Activated CD4-positive, alpha-beta T cell treated with anti-CD3 and anti-CD28 coated beads, Interleukin-2, amount 10 ng/mL, durations not matched to agents 24 days and 14 days (primary cell): ENCODE results near the gene OR2A14. TPM values are rescaled to one million over a fixed set of nuclear protein-coding genes. Genes with fewer than 3 reads are reported as not detected.

Source experiments
- DNase-seq: peaks from one replicate; pipeline ENCODE4 v3.0.0; 2022
- H3K27ac Mint-ChIP-seq: one replicate; pipeline ENCODE4 v1.8.0; 2022; ENCODE audit warnings: mild to moderate bottlenecking, mixed read lengths
- H3K27me3 Mint-ChIP-seq: one replicate; pipeline ENCODE4 v1.8.0; 2022; ENCODE audit warnings: mixed read lengths
- H3K36me3 Mint-ChIP-seq: one replicate; pipeline ENCODE4 v1.8.0; 2022; ENCODE audit warnings: low read depth, mild to moderate bottlenecking, mixed read lengths
- H3K4me1 Mint-ChIP-seq: one replicate; pipeline ENCODE4 v1.8.0; 2021; ENCODE audit warnings: mixed read lengths
- H3K4me3 Mint-ChIP-seq: one replicate; pipeline ENCODE4 v1.8.0; 2022; ENCODE audit warnings: mild to moderate bottlenecking, moderate library complexity, mixed read lengths
- H3K9me3 Mint-ChIP-seq: one replicate; pipeline ENCODE4 v1.8.0; 2021; ENCODE audit warnings: mixed read lengths
- intact Hi-C: fragments of 100-400 bp; cut with micrococcal nuclease; formaldehyde crosslinking; loops from one replicate; pipeline ENCODE4 v1.15.1; 2023
- total RNA-seq: library from RNA; stranded (reverse); gene quantifications from 2 replicates; pipeline ENCODE4 v1.2.3, GENCODE V29; 2022

Gene OR2A14
- not detected in 2 replicates for total RNA-seq

DNA sequence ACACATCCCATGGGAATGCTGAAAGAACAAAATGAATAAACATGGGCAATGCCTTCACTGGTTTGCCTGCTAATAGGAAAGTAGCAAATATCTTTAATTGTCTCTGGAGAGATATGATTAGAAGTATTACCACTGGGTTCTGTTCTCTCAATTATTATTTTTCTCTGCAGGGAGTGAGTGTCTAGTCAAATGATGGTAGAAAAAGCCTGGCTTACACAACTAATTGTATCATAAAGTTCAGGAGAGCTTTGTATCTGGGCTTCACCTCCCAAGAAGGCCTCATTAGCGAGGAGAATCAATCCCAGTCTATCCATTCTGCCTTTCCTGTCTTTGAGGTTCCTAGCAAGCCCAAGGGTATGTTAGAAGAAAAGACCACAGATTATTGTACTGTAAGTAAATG is at the start of gene OR2A14:
Gene OR2A14, plus strand, starts transcription at position 301 of the 400 bp plus-strand sequence. CDS start 5,937 bp downstream, outside the sequence.
- H3K4me1 Mint-ChIP-seq = no peaks in the 10 kb centered on the region
- H3K4me3 Mint-ChIP-seq = no peak within 1 kb of the TSS
- H3K9me3 Mint-ChIP-seq = no peaks in the 10 kb centered on the region
- no peaks in the 10 kb centered on the region for H3K27me3 Mint-ChIP-seq
- intact Hi-C loops = no loop called here
- no peak within 1 kb of the TSS for H3K27ac Mint-ChIP-seq
- no peaks in the 10 kb centered on the region for H3K36me3 Mint-ChIP-seq
- DNase-seq = no peak

DNA sequence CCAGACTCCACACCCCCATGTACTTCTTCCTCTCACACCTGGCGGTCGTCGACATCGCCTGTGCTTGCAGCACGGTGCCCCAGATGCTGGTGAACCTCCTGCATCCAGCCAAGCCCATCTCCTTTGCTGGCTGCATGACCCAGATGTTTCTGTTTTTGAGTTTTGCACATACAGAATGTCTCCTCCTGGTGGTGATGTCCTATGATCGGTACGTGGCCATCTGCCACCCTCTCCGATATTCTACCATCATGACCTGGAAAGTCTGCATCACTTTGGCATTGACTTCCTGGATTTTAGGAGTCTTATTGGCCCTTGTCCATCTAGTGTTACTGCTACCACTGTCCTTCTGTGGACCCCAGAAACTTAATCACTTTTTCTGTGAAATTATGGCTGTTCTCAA is 48.6 kb upstream of the OR2A14 start:
- peaks cover 8% of the 10 kb centered on the region for H3K27me3 Mint-ChIP-seq
- H3K9me3 Mint-ChIP-seq = no peaks in the 10 kb centered on the region
- no peak overlapping the region for H3K27ac Mint-ChIP-seq
- H3K4me1 Mint-ChIP-seq = no peaks in the 10 kb centered on the region
- intact Hi-C loops = no loop called here
- DNase-seq = no peak
- no peak overlapping the region for H3K4me3 Mint-ChIP-seq
- no peaks in the 10 kb centered on the region for H3K36me3 Mint-ChIP-seq

GRCh38 chr7:144085978-144086377 is 37.0 kb upstream of the OR2A14 start, which contains the start of gene OR2A12:
Gene OR2A12 (plus strand): TSS chr7:144086278. CDS start chr7:144095108, 8,830 bp downstream.
- no peak within 1 kb of the TSS for H3K27ac Mint-ChIP-seq
- H3K9me3 Mint-ChIP-seq = peaks cover 4% of the 10 kb centered on the region
- DNase-seq = no peak
- no peak within 1 kb of the TSS for H3K4me3 Mint-ChIP-seq
- intact Hi-C loops = no loop called here
- H3K36me3 Mint-ChIP-seq = no peaks in the 10 kb centered on the region
- no peaks in the 10 kb centered on the region for H3K4me1 Mint-ChIP-seq
- no peaks in the 10 kb centered on the region for H3K27me3 Mint-ChIP-seq

- Mint-ChIP-seq H3K4me3 (no peak overlapping the region), H3K9me3 (peaks cover 4% of the 10 kb centered on the region), H3K4me1 (no peaks in the 10 kb centered on the region), H3K36me3 (no peaks in the 10 kb centered on the region), H3K27ac (no peak overlapping the region), H3K27me3 (no peaks in the 10 kb centered on the region)
- intact Hi-C loops = no loop called here
- DNase-seq = no peak
These were observed 36.2 kb upstream of the OR2A14 start for GRCh38 chr7:144086730-144087129.

DNA sequence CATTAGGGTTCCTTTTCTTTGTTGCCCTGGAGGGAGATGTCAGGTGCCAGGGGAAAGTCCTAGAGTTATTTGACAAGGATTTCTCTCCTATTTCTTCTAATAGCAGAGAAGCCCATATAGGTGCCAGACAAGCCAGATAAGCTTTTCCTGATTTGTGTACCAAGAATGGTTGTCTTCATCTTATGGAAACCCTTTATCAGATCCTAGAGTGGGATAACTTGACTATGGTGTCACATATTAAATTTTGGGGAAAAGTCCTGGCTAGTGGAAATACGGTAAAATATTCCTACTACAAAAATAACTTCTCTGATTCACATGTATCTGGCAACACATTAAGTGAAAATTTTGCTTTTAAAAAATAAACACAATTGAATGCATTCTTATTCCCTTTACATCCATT is 35.7 kb upstream of the OR2A14 start:
- Mint-ChIP-seq H3K36me3 (no peaks in the 10 kb centered on the region), H3K4me1 (no peaks in the 10 kb centered on the region), H3K27me3 (no peaks in the 10 kb centered on the region), H3K4me3 (no peak overlapping the region), H3K27ac (no peak overlapping the region), H3K9me3 (peaks cover 4% of the 10 kb centered on the region)
- DNase-seq = no peak
- intact Hi-C loops = no loop called here

DNA sequence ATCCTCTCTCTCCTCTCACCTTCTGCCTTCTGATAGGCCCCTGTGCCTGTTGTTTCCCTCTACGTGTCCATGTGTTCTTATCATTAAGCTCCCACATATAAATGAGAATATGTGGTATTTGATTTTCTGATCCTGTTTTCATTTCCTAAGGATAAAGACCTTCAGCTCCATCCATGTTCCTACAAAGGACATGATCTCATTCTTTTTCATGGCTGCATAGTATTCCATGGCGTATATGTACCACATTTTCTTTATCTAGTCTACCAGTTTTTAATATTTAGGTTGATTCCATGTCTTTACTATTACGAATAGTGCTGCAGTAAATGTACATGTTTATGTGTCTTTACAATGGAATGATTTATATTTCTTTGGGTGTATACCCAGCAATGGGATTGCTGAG is 32.3 kb upstream of the OR2A14 start:
- Mint-ChIP-seq H3K9me3 (peaks cover 8% of the 10 kb centered on the region), H3K36me3 (no peaks in the 10 kb centered on the region), H3K27me3 (no peaks in the 10 kb centered on the region), H3K4me1 (no peaks in the 10 kb centered on the region), H3K27ac (no peak overlapping the region), H3K4me3 (no peak overlapping the region)
- DNase-seq = no peak
- intact Hi-C loops = no loop called here

DNA sequence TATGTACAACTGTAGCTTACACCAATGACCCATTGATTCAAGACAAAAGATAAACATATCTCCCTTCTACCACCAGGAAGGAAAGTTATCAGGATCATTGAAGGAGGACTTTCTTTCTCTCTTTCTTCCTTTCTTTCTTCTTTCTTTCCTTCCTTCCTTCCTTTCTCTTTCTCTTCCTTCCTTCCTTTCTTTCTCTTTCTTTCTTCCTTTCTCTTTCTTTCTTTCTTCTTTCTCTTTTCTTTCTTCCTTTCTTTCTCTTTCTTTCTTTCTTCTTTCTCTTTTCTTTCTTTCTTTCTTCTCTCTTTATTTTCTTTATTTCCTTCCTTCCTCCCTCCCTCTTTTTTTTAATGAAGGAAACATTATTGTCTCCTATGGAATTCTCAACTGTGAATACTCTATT is 24.2 kb upstream of the OR2A14 start:
- no peak for DNase-seq
- intact Hi-C loops = no loop called here
- Mint-ChIP-seq H3K9me3 (no peaks in the 10 kb centered on the region), H3K4me1 (peaks cover 2% of the 10 kb centered on the region), H3K27ac (no peak overlapping the region), H3K27me3 (peaks cover 3% of the 10 kb centered on the region), H3K4me3 (no peak overlapping the region), H3K36me3 (no peaks in the 10 kb centered on the region)

GRCh38 chr7:144100607-144101006 is 22.4 kb upstream of the OR2A14 start:
- no peaks in the 10 kb centered on the region for H3K36me3 Mint-ChIP-seq
- DNase-seq = no peak
- H3K4me1 Mint-ChIP-seq = peaks cover 2% of the 10 kb centered on the region
- intact Hi-C loops = no loop called here
- H3K27me3 Mint-ChIP-seq = peaks cover 4% of the 10 kb centered on the region
- no peak overlapping the region for H3K27ac Mint-ChIP-seq
- H3K9me3 Mint-ChIP-seq = no peaks in the 10 kb centered on the region
- no peak overlapping the region for H3K4me3 Mint-ChIP-seq

DNA sequence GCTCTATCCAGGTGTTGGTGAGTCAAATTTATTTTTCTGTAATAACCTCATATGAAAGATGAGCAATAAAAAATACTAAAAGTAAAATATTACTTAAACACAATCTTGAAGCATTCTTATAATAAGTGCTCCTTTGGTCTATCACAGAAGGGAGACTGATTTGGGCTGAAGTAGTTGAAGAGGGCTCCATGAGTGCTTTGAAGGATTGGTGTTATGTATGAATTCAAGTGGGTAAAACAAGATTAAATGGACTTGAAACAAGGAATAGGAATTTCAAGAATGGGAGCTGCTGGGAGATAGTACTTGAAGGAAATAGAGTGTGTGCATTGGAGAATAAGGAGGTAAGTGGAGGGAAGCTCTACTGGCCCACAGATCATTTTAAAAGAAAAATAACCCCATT is 20.9 kb upstream of the OR2A14 start:
- intact Hi-C loops = no loop called here
- Mint-ChIP-seq H3K27ac (no peak overlapping the region), H3K27me3 (peaks cover 4% of the 10 kb centered on the region), H3K4me1 (peaks cover 2% of the 10 kb centered on the region), H3K4me3 (no peak overlapping the region), H3K9me3 (no peaks in the 10 kb centered on the region), H3K36me3 (no peaks in the 10 kb centered on the region)
- DNase-seq = no peak

DNA sequence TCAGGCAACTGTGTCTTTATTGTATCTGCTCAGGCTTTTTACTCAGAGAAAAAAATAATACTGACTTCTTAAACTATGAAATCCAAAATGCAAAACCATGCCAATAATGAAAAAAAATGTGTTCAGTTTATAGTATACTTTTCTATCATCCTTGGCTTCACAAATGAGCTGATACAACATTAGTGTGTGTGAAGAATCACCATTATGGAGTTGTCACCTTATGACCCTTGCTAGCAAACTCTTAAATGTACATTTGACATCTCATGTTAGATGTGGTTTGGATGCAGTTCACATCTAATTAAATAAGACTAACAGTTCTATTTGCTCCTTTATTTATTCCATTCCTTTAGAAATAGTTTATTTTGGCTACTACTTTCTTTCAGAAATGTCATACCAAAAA is 17.8 kb upstream of the OR2A14 start:
- Mint-ChIP-seq H3K4me1 (no peaks in the 10 kb centered on the region), H3K27ac (no peak overlapping the region), H3K27me3 (peaks cover 4% of the 10 kb centered on the region), H3K36me3 (no peaks in the 10 kb centered on the region), H3K9me3 (no peaks in the 10 kb centered on the region), H3K4me3 (no peak overlapping the region)
- intact Hi-C loops = no loop called here
- no peak for DNase-seq

GRCh38 chr7:144109283-144109682 is 13.7 kb upstream of the OR2A14 start, which contains the start of gene OR2A2:
Gene OR2A2 (plus strand): TSS chr7:144109583. CDS start chr7:144109583, 0 bp downstream.
- no peak within 1 kb of the TSS for H3K27ac Mint-ChIP-seq
- no peaks in the 10 kb centered on the region for H3K9me3 Mint-ChIP-seq
- no peaks in the 10 kb centered on the region for H3K36me3 Mint-ChIP-seq
- DNase-seq = no peak
- peaks cover 6% of the 10 kb centered on the region for H3K27me3 Mint-ChIP-seq
- H3K4me1 Mint-ChIP-seq = no peaks in the 10 kb centered on the region
- H3K4me3 Mint-ChIP-seq = no peak within 1 kb of the TSS
- intact Hi-C loops = no loop called here

DNA sequence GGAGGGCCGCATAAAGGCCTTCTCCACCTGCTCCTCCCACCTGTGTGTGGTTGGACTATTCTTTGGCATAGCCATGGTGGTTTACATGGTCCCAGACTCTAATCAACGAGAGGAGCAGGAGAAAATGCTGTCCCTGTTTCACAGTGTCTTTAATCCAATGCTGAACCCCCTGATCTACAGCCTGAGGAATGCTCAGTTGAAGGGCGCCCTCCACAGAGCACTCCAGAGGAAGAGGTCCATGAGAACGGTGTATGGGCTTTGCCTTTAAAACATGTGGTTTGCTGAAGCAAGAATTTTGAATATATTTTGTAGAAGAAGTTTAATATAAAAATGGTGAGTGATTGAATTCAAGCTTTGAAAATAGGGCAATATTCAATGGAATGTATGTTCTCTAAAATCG is 12.7 kb upstream of the OR2A14 start:
- Mint-ChIP-seq H3K9me3 (no peaks in the 10 kb centered on the region), H3K4me3 (no peak overlapping the region), H3K27ac (no peak overlapping the region), H3K4me1 (no peaks in the 10 kb centered on the region), H3K36me3 (no peaks in the 10 kb centered on the region), H3K27me3 (peaks cover 6% of the 10 kb centered on the region)
- intact Hi-C loops = no loop called here
- no peak for DNase-seq

DNA sequence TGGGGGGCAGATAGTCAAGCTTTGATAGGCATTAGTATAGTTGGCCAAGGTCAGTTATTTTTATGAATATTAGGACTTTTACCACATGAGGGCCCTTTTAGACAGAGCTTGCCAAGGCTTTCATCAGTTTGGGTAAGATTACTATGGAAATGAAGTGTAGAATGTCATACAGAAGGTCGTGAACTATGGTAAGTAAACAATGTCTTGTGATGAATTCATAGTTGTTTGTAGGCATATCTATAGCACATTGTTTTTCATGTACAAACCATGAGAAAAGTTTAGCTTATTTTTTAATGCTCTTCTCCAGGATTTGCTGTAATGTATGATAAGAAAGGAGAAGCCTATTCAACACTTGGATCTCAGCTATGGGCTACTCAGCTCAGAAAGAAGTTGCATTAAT is 9.3 kb upstream of the OR2A14 start:
- no peaks in the 10 kb centered on the region for H3K9me3 Mint-ChIP-seq
- no peaks in the 10 kb centered on the region for H3K36me3 Mint-ChIP-seq
- intact Hi-C loops = no loop called here
- H3K4me1 Mint-ChIP-seq = no peaks in the 10 kb centered on the region
- DNase-seq = no peak
- no peak overlapping the region for H3K27ac Mint-ChIP-seq
- no peak overlapping the region for H3K4me3 Mint-ChIP-seq
- peaks cover 6% of the 10 kb centered on the region for H3K27me3 Mint-ChIP-seq

GRCh38 chr7:144118341-144118740 is 4.6 kb upstream of the OR2A14 start:
- DNase-seq = no peak
- H3K4me3 Mint-ChIP-seq = no peak overlapping the region
- intact Hi-C loops = no loop called here
- H3K27me3 Mint-ChIP-seq = no peaks in the 10 kb centered on the region
- H3K36me3 Mint-ChIP-seq = no peaks in the 10 kb centered on the region
- no peaks in the 10 kb centered on the region for H3K4me1 Mint-ChIP-seq
- no peak overlapping the region for H3K27ac Mint-ChIP-seq
- no peaks in the 10 kb centered on the region for H3K9me3 Mint-ChIP-seq

DNA sequence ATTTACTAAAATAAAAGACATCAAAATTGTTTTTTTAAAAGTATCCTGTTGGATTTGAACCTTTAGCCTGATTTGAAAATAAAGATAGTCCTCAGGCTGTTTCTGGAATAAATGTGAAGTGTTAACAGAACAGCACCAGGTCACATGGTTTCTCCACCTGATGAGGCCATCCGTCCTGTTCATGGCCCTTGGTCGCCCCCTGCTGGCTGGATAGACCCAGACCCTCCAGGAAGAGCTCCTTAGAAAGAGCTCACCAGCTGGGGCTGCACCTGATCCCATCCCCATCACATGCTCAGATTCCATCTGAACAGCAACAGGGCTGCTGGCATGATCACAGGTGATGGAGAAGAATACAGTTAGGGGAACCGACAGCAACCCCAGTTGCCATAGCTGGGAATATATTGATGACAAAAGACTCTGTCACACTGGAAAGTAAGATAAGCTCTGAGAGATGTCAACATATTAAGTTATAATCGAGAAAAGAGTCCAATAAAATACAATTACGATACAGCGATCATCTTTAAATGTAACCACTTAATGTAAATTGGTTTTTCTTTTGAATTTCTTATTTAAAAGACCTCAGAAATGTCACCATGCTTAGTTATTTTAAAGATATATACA is 4.8 kb downstream of the OR2A14 start:
- no peak overlapping the region for H3K4me3 Mint-ChIP-seq
- intact Hi-C loops = loop anchor here (5.0 kb wide), 1 partner anchor 886 kb away; no protein-coding TSS in a partner anchor
- H3K4me1 Mint-ChIP-seq = no peaks in the 10 kb centered on the region
- H3K36me3 Mint-ChIP-seq = no peaks in the 10 kb centered on the region
- H3K27me3 Mint-ChIP-seq = peaks cover 2% of the 10 kb centered on the region
- H3K27ac Mint-ChIP-seq = no peak overlapping the region
- H3K9me3 Mint-ChIP-seq = no peaks in the 10 kb centered on the region
- peak; percentile 95 for DNase-seq
